Fibroblast of lung (primary cell): ENCODE measurements around the gene MEP1B.

Experiments used
- EZH2 ChIP-seq: IDR thresholded peaks from 2 replicates; pipeline ENCODE4 v1.5.1; 2012; ENCODE audit warnings: low read length, control low read depth, mild to moderate bottlenecking; ENCODE audit errors: missing control alignments
- TF ChIP-seq, protein P1 (sequence below), 2 donors: IDR thresholded peaks in 1 of 2; conservative IDR thresholded peaks in 1 of 2; 1 replicate in 1 of 2; 2 replicates in 1 of 2; pipeline ENCODE4 v1.5.1; 2011 to 2012; ENCODE audit warnings: low read length in 2 of 2, control low read depth in 1 of 2, inconsistent platforms in 1 of 2, low read depth in 1 of 2, mild to moderate bottlenecking in 1 of 2

DNA sequence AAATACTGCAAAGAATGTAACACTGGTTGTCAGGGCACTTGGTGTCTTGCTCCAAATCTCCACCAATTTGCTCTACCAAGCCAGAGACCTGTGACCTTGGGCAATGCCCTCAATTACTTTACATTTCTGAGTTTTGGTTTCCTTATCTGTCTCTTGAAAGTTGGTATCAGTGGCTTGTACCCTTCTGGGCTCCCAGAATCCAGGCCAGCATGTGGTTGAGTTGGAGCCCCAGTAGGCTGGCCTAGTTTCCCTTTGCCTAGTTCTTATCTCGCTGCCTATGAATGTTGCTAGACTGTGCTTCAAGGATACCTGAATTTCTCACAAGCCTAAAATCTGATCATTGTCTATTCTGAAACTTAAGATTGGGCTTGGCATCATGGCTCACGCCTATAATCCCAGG is 26.6 kb downstream of the MEP1B start:
- TF ChIP-seq, protein P1, sequence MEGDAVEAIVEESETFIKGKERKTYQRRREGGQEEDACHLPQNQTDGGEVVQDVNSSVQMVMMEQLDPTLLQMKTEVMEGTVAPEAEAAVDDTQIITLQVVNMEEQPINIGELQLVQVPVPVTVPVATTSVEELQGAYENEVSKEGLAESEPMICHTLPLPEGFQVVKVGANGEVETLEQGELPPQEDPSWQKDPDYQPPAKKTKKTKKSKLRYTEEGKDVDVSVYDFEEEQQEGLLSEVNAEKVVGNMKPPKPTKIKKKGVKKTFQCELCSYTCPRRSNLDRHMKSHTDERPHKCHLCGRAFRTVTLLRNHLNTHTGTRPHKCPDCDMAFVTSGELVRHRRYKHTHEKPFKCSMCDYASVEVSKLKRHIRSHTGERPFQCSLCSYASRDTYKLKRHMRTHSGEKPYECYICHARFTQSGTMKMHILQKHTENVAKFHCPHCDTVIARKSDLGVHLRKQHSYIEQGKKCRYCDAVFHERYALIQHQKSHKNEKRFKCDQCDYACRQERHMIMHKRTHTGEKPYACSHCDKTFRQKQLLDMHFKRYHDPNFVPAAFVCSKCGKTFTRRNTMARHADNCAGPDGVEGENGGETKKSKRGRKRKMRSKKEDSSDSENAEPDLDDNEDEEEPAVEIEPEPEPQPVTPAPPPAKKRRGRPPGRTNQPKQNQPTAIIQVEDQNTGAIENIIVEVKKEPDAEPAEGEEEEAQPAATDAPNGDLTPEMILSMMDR (conservative IDR thresholded peaks at IDR 0.05 in 1 of 2, IDR thresholded peaks at IDR 0.05 in 1 of 2; ENCODE audit: low read depth in 1 of 2, low read length in 2 of 2) = no peak
- no peak for TF ChIP-seq EZH2
